Thoracic aorta (tissue), 2 donors: ENCODE data around the gene CNTN4. TPM values are rescaled to one million over a fixed set of nuclear protein-coding genes. Genes with fewer than 3 reads are reported as not detected.

Experiments used
- ATAC-seq: fragments of 150-250 bp; one replicate; pipeline ENCODE4 v1.8.0; 2017; ENCODE audit warnings: low read depth; ENCODE audit not compliant: insufficient number of reproducible peaks, low FRiP score
- DNase-seq: peaks from one replicate; pipeline ENCODE4 v3.0.0-alpha.2; 2020; ENCODE audit warnings: low spot score
- H3K27ac ChIP-seq, 2 donors: fragments of 200-600 bp; sonication (generic); 1 replicate in 1 of 2; 2 replicates in 1 of 2; pipeline ENCODE4 v1.5.1; 2016; ENCODE audit warnings: mild to moderate bottlenecking in 2 of 2, moderate library complexity in 2 of 2
- H3K27me3 ChIP-seq: fragments of 200-600 bp; sonication (generic); replicated peaks from 2 replicates; pipeline ENCODE4 v1.6.0; 2016; ENCODE audit warnings: mild to moderate bottlenecking; ENCODE audit not compliant: insufficient read depth
- H3K36me3 ChIP-seq: fragments of 200-600 bp; sonication (generic); one replicate; pipeline ENCODE4 v1.5.1; 2016
- H3K4me1 ChIP-seq, 2 donors: fragments of 200-600 bp; sonication (generic); 1 replicate in 1 of 2; 2 replicates in 1 of 2; pipeline versions ENCODE4 v1.5.1 to v1.6.0; 2016; ENCODE audit warnings: low read depth in 2 of 2, mild to moderate bottlenecking in 1 of 2; ENCODE audit not compliant: control insufficient read depth in 1 of 2
- H3K4me3 ChIP-seq: fragments of 200-600 bp; sonication (generic); 2 replicates; pipeline ENCODE4 v1.5.1; 2016; ENCODE audit warnings: mild to moderate bottlenecking
- H3K9me3 ChIP-seq: fragments of 200-600 bp; sonication (generic); 2 replicates; pipeline ENCODE4 v1.5.1; 2016
- CTCF ChIP-seq: fragments of 200-600 bp; sonication (generic); IDR thresholded peaks from one replicate; pipeline ENCODE4 v1.5.1; 2019; ENCODE audit warnings: antibody characterized with exemption
- total RNA-seq, 2 donors: library from RNA; depleted of rRNA; stranded (reverse); fragments of >200 nt; gene quantifications; one replicate each; pipeline versions ENCODE4 v1.1.0 to v1.2.3, GENCODE V29; 2016

CNTN4 gene
- total RNA-seq, 2 donors from 2014 or later = 103 to 116 TPM

DNA sequence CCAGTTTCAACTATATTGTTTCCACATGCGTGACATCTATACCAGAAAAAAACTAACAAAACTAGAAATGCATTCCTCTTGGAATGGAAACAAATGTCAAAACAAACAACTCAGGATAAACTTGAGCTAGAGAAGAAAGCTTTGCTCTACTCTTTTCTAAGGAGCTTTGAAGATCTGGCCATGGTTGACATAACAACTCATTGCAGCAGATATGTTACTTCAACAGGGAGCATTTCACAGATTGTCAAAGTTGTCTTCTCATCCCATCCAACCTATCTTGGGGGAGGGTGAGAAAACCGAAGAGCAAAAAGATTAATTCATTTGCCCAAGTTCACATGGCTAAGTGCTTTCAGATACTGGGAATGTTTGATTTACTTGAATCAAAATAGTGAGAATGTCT, 484.4 kb downstream of the CNTN4 start:
- no peak overlapping the region for H3K4me3 ChIP-seq
- no peaks in the 10 kb centered on the region for H3K9me3 ChIP-seq
- ATAC-seq (no peak), DNase-seq (no peak)
- H3K27ac ChIP-seq = no peak overlapping the region
- H3K4me1 ChIP-seq = no peaks in the 10 kb centered on the region
- no peaks in the 10 kb centered on the region for H3K36me3 ChIP-seq
- H3K27me3 ChIP-seq = no peaks in the 10 kb centered on the region
- no peak for TF ChIP-seq CTCF

GRCh38 chr3:2589336-2589969, 490.8 kb downstream of the CNTN4 start:
- Histone ChIP-seq H3K9me3 (no peaks in the 10 kb centered on the region), H3K4me3 (no peak overlapping the region), H3K27me3 (no peaks in the 10 kb centered on the region), H3K27ac (no peak overlapping the region), H3K36me3 (no peaks in the 10 kb centered on the region), H3K4me1 (no peaks in the 10 kb centered on the region)
- ATAC-seq = no peak
- TF ChIP-seq CTCF = no peak
- no peak for DNase-seq

GRCh38 chr3:2595486-2595885, 496.8 kb downstream of the CNTN4 start:
- no peak for DNase-seq
- H3K4me1 ChIP-seq = no peaks in the 10 kb centered on the region
- no peak for ATAC-seq
- no peak overlapping the region for H3K4me3 ChIP-seq
- TF ChIP-seq CTCF = no peak
- H3K36me3 ChIP-seq = no peaks in the 10 kb centered on the region
- no peaks in the 10 kb centered on the region for H3K27me3 ChIP-seq
- no peak overlapping the region for H3K27ac ChIP-seq
- no peaks in the 10 kb centered on the region for H3K9me3 ChIP-seq

GRCh38 chr3:2597615-2598014, 498.9 kb downstream of the CNTN4 start:
- Histone ChIP-seq H3K27ac (no peak overlapping the region), H3K4me3 (no peak overlapping the region), H3K27me3 (no peaks in the 10 kb centered on the region), H3K9me3 (no peaks in the 10 kb centered on the region), H3K36me3 (no peaks in the 10 kb centered on the region), H3K4me1 (no peaks in the 10 kb centered on the region)
- no peak for TF ChIP-seq CTCF
- DNase-seq (no peak), ATAC-seq (no peak)

DNA sequence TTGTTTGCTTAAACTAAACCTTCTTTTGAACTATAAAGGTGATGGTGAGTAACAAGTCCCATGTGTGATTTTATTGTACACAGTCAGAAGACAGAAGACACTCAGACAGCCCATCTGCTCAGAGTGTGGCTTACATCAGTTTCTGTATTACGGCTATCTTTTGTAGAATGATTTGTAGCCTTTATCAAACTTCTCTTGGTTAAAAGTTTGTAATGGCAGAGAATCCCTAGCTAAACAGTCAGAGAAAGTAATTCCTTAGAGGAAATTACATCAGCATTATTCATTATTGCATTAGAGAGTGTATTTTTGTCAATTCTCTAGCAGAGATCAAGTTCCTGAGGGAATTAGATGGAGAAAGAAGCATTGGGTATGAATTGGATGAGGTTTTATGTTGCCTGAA, 500.8 kb downstream of the CNTN4 start:
- Histone ChIP-seq H3K27ac (peak overlapping the region in 1 of 2 donors; percentile 29), H3K9me3 (no peaks in the 10 kb centered on the region), H3K4me1 (no peaks in the 10 kb centered on the region), H3K36me3 (no peaks in the 10 kb centered on the region), H3K4me3 (no peak overlapping the region), H3K27me3 (no peaks in the 10 kb centered on the region)
- no peak for TF ChIP-seq CTCF
- no peak for ATAC-seq
- DNase-seq = no peak
